ENCODE results near the gene ELOF1.
"Not testable (repeated sequence)": the region's sequence is repeated elsewhere in the genome, so short reads cannot be mapped to it uniquely, and the experiment has no call there.

The ELOF1 gene

DNA sequence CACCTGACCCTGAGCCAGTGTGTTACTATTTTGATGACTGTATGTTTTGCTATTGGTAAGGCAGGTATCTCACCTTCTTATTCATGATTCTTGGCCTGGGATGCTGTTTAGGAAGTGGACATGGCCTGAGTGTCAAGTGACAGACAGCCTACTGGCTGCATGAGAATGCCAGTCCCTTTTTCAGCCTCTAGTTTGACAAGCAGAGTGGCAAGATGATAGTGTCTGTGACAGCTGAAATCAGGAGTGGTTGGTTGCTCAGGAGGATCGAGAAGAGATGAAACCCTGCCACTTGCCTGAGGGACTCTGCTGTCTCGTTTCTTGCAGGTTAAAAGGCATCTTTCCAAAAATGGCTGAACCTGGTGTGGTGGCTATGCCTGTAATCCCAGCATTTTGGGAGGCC is 7.1 kb upstream of the ELOF1 start:
- no peak for FAIRE-seq

DNA sequence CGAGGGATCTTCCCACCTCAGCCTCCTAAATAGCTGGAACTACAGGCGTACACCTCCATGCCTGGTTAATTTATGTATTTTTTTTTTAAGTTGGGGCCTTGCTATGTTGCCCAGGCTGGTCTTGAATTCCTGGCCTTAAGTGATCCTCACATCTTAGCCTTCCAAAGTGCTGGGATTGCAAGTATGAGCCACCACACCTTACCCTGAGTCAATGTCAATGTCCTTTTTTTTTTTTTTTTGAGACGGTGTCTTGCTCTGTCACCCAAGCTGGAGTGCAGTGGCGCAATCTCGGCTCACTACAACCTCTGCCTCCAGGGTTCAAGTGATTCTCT is 6.6 kb upstream of the ELOF1 start:
- FAIRE-seq: not testable (repeated sequence)

DNA sequence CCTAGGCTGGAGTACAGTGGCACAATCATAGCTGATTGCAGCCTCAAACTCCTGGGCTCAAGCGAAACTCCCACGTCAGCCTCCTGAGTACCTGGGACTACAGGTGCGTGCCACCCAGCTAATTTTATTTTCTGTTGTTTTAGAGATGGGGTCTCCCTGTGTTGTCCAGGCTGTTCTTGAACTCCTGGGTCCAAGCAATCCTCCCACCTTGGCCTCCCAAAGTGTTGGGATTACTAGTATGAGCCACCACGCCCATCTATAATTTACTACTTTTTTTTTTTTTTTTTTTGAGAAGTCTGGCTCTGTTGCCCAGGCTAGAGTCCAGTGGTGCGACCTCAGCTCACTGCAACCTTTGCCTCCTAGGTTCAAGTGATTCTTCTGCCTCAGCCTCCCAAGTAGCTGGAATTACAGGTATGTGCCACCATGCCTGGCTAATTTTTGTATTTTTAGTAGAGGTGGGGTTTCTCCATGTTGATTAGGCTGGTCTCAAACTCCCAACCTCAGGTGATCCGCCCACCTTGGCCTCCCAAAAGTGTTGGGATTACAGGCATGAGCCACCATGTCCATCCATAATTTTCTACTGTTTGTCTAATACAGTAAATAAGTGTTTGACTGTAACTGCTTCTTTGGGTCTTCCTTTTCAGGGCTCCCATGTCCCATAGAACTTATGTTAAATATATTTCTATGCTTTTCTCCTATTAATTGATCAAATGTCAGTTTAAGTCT is 5.2 kb upstream of the ELOF1 start:
- not testable (repeated sequence) for FAIRE-seq

DNA sequence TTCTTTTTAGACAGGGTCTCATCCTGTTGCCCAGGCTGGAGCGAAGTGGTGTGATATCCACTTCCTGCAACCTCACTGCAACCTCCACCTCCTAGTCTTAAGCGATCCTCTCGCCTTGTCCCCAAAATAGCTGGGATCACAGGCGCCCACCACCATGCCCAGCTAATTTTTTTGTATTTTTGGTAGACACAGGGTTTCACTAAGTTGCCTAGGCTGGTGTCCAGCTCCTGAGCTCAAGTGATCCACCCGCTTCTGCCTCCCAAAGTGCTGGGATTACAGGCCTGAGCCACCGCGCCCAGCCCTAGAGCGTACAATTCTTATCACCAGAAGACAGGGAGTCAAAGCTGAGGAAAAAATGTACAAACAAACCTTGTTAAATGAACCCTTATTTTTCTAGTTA is 4.5 kb upstream of the ELOF1 start:
- no peak for FAIRE-seq

DNA sequence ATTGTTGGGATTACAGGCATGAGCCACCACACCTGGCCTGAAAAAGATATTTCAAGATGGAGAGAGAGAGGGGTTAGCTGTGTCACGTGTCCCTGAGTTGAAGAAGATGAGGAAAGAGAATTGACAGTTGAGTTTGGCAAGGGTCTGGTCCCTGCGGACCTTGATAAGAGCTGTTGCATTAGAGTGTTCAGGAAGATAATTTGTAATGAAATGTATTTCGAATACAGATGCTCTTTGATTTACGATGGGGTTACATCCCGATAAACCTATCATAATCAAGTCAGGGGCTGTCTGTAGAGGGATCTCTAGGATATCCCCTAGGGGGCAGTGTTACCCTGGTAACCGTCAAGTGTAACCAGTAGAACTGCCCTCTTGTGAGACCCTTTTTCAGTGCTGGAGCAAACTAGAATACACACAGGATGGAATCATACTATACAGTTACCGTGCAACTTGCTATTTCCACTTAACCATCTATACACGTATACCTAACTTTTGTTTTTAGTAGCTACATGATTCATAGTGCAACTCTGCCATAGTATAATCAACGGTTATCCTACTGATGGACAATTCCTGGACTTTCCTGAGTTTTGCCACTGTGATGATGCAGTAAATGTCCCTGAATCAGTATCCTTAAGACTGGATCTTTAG is 1.5 kb upstream of the ELOF1 start:
- peak; percentile 73 for FAIRE-seq

DNA sequence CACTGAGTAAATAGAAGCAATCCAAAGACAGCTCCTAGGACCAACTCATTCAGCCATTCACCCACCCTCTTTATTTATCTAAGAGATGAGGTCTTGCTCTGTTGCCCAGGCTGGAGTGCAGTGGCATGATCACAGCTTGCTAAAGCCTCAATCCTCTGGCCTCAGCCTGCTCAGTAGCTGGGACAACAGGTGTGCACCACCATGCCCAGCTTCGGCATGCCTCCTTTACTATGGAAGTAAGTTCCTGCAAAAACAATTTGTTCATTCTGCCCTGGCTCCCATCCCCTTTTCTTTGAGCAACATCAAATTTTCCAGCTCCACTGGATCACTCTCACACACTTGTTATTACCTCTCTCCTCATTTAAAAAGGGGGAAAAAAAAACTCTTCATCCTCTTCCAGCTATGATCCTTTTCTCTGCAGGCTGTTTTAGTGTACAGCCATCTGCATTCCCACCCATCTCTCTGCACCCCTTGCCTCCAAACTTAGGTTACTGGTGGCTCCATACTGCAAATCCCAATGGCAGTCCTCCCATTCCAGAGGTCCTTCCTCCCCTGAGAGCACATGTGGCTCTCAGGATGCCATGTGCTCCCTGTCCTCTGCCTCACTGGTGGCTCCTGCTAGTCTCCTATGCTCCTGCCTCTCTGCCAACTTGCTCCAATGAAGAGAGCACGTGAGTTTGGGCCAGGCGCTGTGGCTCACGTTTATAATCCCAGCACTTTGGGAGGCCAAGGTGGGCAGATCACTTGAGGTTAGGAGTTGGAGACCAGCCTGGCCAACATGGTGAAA is 2.2 kb downstream of the ELOF1 start:
- FAIRE-seq: no peak

DNA sequence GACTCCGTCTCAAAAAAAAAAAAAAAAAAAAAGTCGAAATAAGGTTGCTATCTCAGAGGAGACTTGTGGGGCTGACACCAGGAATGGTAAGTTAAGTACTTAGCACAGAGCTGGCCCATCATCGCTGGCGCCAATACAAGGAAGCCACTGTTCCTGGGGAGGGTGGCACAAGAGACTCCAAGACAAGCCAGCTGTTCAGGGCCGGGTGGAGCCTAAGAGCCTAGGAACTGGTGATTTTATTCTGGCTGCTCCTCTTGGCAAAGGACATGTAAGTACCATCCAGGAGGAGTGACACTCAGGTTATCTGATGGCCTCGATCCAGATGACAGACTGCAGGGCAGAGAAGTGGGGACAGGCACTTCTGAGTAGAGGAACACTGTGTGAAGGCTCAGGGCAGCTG is 3.8 kb downstream of the ELOF1 start:
- no peak for FAIRE-seq

DNA sequence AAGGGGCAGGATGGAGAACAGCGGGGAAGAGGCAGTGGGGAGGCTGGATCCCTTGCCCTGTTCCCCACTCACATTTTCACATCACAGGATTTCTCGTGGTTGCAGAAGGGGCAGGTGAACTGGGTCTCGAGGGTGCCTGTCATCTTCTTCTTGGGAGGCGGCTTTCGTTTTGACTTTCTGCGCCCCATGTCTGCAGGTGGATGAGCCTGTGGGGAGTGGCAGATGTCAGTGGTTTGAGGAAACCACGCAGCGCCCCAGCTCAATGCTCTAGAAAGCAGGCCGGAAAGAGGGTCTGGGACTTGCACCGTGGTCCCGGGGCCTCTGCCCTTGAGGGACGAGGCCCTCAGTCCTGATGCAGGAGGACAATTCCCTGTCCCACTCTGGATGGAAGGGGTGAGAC is 4.9 kb downstream of the ELOF1 start:
- FAIRE-seq: no peak

DNA sequence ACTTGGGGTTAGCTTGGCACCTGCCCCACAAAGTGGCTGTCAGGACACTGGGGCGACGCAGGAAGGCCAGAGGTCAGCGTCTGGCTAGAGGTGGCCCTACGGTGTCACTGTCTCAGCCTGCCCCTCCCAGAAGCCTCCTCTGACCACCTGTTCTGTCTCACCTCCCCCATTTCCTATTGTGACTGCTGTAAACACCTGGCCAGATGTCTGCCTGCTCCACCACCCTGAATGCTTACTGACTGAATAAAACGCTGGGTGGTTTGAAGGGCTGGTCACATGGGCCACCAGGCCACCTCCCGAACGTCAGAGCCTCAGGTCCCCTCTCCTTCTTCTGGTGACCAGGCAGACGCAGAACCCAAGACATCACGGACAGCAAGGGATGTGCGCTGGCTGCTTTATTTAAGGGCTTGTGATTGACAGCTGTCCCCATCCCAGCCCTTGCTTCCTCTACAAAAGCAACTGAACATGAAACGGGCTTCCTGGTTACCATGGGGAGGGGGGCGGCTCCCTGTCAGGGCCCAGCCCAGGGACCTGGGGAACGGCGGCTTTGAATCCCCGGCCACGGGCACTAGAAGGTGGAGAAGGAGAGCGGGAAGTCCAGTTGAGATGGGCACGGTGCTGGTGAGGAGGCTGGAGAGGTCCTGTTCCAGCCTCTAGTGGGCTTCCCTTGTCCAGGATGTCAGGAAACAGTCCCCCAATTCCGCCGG is 6.2 kb downstream of the ELOF1 start:
- no peak for FAIRE-seq

DNA sequence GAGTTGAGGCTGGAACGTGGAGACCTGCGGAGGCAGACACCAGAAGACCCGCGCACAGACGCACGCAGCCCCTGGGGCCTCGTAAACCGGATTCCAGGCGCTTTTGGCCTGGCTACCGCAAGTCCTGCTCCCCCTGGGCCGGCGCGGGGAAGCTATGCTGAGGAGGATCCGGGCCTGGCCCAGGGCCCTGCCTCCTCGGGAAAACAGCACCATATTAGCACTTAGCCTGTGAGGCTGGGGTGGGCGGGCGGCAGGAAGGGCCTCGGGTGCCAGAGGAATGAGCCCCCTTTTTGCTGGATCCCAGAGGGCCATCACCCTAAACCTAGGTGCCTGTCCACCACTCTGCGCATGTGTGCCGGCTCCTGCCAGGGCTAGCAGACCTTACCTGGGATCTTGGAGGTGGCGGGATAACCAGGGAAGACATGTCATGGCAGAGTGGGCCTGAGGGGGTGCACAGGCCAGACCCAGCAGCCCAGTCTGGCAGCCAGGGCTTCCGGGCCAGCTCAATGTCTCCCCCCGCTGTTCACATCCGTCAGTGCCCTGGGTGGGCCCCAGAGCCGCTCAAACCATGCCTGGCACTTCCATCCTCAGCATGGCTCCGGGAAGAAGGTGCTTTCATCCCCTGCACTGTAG is 7.3 kb downstream of the ELOF1 start:
- FAIRE-seq: no peak

DNA sequence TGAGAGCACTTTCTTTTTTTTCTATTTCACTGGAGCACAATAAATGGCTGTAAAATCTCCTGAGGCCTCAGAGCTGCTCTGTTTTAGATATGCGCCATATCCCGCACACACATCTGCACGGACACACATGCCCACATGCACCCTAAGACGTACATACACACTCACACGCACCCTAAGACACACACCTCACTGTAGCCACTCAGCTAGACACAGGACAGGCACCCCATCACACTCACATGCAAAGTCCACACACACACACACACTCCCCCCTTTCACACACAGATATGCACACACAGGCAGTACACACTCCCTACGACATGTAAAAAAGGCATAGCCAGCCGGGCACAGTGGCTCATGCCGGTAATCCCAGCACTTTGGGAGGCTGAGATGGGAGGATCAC is 8.8 kb downstream of the ELOF1 start:
- no peak for FAIRE-seq

DNA sequence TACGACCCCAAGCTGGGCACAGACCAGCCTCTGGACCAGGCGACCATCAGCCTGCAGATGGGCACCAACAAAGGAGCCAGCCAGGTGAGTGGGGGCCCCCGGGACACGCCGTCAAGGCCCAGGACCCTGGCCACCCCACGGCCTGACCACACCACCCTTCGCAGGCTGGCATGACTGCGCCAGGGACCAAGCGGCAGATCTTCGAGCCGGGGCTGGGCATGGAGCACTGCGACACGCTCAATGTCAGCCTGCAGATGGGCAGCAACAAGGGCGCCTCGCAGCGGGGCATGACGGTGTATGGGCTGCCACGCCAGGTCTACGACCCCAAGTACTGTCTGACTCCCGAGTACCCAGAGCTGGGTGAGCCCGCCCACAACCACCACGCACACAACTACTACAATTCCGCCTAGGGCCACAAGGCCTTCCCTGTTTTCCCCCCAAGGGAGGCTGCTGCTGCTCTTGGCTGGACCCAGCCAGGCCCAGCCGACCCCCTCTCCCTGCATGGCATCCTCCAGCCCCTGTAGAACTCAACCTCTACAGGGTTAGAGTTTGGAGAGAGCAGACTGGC is 9.6 kb downstream of the ELOF1 start:
- FAIRE-seq: no peak

DNA sequence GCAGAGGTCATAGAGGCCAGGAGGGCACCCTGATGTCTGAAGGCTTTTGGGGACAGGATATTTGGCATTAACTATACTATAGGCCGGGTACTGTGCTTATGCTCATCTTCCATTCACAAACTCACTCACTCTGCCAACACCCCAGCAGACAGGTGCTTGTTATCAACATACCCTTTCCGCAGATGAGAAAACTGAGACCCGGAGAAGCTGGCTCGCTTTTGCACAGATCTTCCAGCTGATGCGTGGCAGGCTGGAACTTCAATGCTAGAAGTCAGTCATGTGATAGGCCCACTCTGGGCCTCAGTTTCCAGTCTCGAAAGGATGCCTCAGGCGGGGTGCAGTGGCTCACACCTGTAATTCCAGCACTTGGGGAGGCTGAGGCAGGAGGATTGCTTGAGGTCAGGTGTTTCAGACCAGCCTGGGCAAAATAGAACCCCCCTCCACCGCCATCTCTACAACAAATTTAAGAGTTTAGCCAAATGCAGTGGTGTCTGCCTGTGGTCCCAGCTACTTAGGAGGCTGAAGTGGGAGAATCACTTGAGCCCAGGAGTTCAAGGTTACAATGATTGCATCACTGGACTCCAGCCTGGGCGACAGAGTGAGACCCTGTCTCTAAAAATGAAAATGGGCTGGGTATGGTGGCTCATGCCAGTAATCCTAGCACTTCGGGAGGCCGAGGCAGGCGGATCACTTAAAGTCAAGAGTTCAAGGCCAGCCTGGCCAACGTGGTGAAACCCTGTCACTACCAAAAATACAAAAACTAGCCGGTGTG is 10.9 kb downstream of the ELOF1 start:
- FAIRE-seq: no peak

DNA sequence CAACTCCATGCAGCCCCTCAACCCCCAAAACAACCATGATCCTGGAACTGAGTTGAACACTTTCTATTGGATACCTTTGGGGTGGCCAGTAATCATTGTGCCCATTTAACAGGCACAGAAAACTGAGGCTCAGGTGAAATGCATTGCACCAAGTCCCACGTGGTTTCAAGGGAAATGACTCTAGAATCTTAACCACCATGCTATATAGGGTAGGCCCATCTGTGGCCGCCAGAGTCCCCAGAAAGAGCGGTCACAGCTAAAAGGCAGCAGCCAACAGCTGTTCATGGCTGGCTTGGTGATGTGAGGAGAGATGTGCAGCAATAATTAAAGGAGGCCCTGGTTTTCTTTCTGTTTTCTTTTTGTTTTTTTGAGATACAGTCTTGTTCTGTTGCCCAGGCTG is 17.8 kb downstream of the ELOF1 start:
- no peak for FAIRE-seq

DNA sequence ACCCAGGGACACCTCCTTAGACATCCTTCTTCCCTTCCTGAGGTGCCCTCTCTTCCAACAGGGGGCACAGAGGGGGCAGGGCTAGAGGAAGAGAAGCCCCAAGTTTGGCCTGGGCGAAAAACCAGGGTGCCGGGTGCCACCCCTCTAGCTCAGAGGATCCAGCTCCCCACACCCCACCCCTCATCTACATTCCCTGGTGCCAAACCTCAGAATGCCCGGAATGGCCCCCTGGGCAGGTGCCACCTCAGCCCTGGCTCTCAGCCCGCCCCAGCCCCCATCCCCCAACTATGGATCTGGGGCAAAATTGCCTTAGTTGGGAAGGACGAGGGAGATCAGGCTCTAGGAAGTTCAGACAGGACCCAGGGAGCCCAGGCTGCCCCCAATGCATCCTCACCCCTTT is 18.4 kb downstream of the ELOF1 start:
- FAIRE-seq: no peak

DNA sequence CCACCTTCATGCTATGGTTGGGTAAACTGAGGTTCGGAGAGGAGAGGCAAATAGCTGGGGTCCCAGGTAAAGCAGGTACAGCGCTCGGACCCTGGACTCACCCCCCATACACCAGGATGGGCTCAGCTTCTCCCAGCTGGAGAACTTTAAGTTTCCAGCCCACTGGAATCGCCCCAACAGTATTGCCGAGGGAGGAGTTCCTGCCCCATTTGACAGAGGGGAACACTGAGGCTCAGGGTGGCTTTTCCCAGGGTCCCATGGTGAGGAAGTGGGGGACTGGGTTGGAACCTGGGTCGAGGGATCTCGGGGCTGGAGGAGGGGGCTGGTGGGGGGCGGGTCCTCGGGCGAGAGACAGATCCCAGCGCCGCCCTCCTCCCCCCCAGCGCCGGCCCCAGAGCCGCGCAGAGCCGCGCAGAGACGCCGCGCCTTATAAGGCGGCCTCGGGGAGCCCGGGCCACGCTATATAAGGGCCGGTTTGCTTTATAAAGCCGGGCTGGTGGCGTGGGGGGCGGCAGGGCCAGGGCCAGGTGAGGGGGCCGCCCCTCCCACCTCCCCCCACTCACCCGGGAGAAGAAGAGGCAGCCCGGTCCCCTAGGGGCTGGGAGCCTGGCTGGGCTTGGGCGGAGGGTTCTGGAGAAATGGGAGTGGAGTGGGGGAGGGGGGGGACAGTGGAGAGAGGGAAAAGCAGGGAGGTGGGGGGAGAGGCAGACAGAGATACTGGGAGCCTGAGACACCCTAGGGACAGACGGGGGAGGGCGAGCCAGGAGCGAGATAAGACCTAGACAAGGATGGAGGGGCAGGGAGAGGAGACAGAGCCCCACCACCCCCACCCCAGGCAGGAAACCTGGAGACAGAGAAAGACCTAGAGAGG is 19.3 kb downstream of the ELOF1 start:
- no peak for FAIRE-seq

DNA sequence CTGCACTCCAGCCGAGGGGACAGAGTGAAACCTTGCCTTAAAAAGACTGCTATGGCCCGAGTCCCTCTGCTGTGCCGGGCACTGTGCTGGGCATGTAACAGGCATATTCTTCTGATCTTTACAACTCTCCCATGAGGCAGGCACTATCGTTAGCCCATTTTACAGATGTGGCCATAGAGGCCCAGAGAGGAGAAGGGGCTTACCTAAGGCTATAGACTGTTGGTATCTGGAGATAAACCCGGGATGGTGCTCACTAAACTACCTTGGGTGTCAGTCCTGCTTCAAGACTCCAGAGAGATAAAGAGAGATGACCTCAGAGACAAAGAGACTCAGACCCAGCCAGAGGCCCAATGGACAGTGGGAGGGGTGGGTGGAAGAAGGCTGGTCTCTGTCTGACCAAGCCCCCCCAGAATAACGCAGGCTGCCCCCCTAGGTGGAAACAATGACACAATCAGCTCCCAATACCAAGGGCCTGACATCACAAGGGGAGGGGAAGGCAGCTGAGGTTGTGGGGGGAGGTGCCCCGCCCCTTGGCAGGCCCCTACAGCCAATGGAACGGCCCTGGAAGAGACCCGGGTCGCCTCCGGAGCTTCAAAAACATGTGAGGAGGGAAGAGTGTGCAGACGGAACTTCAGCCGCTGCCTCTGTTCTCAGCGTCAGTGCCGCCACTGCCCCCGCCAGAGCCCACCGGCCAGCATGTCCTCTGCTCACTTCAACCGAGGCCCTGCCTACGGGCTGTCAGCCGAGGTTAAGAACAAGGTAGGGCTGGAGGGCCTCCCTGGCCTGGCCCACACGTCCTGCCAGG is 20.6 kb downstream of the ELOF1 start, which contains the start of gene CNN1:
CNN1 (plus strand) TSS at position 620 of the 805 bp plus-strand sequence; CDS start at position 697, 77 bp downstream.
- FAIRE-seq: no peak

DNA sequence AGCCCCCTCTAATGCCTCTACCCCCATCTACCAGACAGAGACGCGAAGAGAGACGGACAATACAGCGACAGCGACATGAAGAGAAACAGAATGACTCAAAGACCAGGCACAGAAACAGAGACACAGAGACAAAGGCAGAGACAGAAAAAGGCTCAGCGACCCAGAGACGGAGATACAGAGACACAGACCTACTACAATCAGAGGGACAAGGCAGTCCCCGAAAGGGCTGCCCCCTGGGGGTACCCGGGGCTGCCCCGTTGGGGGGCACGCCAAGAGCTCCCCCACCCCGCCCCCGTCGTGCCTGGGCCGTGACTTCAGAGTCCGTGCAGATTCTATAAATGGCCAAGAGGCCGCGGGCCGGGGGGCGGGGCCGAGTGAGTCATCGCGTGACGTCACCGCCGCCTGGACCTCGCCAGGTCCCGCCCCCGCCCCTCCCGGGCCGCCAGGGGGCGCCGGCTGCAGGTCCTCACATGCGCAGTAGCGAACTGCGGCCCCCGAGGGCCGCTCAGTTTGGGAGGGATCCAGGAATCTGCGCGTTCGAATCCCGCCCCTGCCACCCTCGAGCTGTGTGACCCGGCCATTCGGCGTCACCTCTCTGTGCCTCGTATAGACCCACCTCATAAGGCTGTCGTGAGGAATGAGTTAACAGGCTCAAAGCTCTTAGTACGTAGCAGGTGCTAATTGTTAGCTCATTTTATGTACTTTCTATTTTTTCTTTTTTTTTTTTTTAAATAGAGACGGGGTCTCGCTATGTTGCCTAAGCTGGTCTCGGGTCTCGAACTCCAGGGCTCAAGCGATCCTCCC is 23.0 kb downstream of the ELOF1 start:
- FAIRE-seq: no peak

DNA sequence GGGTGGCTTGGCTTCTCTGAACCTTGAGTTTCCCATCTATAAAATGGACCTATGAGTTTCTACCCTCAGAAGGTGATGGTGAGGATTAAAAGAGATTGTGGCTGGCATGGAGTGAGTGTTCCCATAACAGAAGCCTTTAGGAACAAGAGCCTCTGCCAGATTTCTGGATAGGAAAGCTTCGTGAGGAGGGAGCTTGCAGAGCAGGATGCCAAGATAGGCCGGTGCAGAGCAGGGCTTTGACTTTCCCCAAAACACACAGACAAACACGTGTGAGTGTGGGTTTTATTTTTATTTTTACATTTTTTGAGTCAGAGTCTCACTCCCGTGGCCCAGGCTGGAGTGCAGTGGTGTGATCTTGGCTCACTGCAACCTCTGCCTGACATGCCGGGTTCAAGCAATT is 24.1 kb downstream of the ELOF1 start:
- no peak for FAIRE-seq
